Measurements from ENCODE around the gene NT5DC1. TPM values are rescaled to one million over a fixed set of nuclear protein-coding genes. Genes with fewer than 3 reads are reported as not detected.

The NT5DC1 gene
- total and polyA plus RNA-seq, 10 of the 15 experiments (the other 5 are each of a cell fraction or from before 2014, with no cell fraction given) = 40.8 to 140 (median 66.8) TPM

DNA sequence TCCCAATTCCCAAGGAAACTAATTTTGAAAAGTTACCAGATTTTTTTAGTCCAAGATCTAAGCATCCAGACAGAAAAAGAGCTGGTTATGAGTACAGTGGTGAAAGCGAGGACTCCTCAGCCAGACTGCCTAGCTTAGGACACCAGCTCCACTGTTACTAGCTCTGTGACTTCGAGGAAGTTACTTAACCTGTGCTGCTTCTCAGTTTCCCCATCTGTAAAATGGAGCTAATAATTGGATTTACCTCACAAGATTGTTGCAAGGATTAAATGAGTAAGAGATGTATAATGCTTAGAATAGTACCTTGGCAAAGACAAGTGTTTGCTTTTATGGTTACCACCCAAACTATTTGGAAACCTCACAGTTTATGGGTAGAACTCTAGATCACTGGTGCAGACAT is 1.1 kb downstream of the NT5DC1 start (continued):
- TF ChIP-seq CBX3 (IDR thresholded peaks at IDR 0.05; ENCODE audit: borderline replicate concordance, low read depth) = no peak
- no peak for TF ChIP-seq ZNF24 (IDR thresholded peaks at IDR 0.05)
- no peak for TF ChIP-seq KAT2A (conservative IDR thresholded peaks at IDR 0.05; ENCODE audit: control insufficient read depth, low read depth, low read length)

DNA sequence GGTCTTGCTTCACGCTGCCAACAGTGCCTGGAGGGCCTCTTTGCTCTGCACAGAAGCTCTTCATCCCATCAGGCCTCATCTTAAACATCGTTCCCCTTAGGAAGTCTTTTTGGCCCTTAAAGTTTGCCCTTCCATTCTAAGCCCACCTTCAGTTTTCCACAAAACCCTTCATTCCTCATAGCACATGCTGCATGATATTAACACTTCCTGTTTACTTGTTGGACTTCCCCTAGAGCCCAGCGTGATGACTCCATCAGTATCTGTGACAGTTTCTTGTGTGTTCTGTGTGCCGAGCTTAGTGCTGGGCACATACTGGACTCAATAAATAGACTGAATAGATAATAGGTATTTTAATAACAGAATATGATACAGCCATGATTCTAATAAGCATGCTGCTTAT is 2.2 kb downstream of the NT5DC1 start:
- no TSS peak for BruUV-seq (replicated peaks)
- peaks cover 0 to 6% of the 10 kb centered on the region in 2 experiments; a peak in 1 of 4 replicates for H3K36me3 ChIP-seq (ENCODE audit: control insufficient read depth in 2 of 2, insufficient read depth in 2 of 2, low read length in 1 of 2)
- peak; percentile 13; the same call in 2 of the 3 replicates for ATAC-seq
- H3K4me3 ChIP-seq = peak overlapping the region; percentile 67
- peak overlapping the region; percentile 91 for H3K4me2 ChIP-seq (ENCODE audit: control insufficient read depth, insufficient read depth)
- peak overlapping the region; percentile 92 for H3K9ac ChIP-seq (ENCODE audit: control insufficient read depth, insufficient read depth, low read length)
- no peak for FAIRE-seq
- POLR2A ChIA-PET = interaction anchor here (1.2 to 4.4 kb wide), 6 partner anchors 12 to 94 kb away, joined by 3 to 51 read pairs (median 22); partner anchors contain the start of gene FRK
- CTCF ChIA-PET = interaction anchor here (0.9 to 7.9 kb wide), 6 partner anchors 9 to 320 kb away, joined by 3 to 106 read pairs (median 16); no protein-coding TSS in a partner anchor
- SMC1A ChIA-PET (ENCODE audit: uncharacterized antibody, unreplicated experiment) = interaction anchor here (1.1 to 5.3 kb wide), 8 partner anchors 9 to 94 kb away, joined by 3 to 57 read pairs (median 13); no protein-coding TSS in a partner anchor
- intact Hi-C loops (cut with micrococcal nuclease; ENCODE audit: unreplicated experiment) (loop anchor here (10.0 kb wide), 1 partner anchor 302 kb away; no protein-coding TSS in a partner anchor), in situ Hi-C loops (cut with MboI) (no loop called here)
- H3K9me3 ChIP-seq (replicated peaks; ENCODE audit: control insufficient read depth, insufficient read depth, low read length) = no peaks in the 10 kb centered on the region
- 65% methylated on average over 4 of the region's 4 CpGs for WGBS (ENCODE audit: insufficient coverage, insufficient replicate concordance, low lambda C conversion rate, missing lambda C conversion rate)
- peak overlapping the region; percentile 93 for H3K27ac ChIP-seq (ENCODE audit: control insufficient read depth, insufficient read depth)
- no peaks in the 10 kb centered on the region for H4K20me1 ChIP-seq (ENCODE audit: control insufficient read depth, insufficient read depth)
- no peaks in the 10 kb centered on the region for H3K27me3 ChIP-seq (replicated peaks in 1 of 2; ENCODE audit: control insufficient read depth in 2 of 2, insufficient read depth in 2 of 2, low read length in 1 of 2)
- peaks cover 87% of the 10 kb centered on the region for H3K79me2 ChIP-seq (ENCODE audit: control insufficient read depth, insufficient read depth, low read length)
- H2AFZ ChIP-seq (ENCODE audit: control insufficient read depth, low read depth, low read length) = no peak overlapping the region; the same call in none of the 2 replicates
- H3K4me1 ChIP-seq (ENCODE audit: control insufficient read depth, insufficient read depth, low read length) = peaks cover 25% of the 10 kb centered on the region
- no peak for DNase-seq (ENCODE audit: low read depth, low spot score)
- RAD21 ChIA-PET (ENCODE audit: unreplicated experiment) = interaction anchor here (0.9 to 4.0 kb wide), 10 partner anchors 9 to 177 kb away, joined by 3 to 61 read pairs (median 6); partner anchors contain the start of gene TSPYL1
- TF ChIP-seq, protein P1, sequence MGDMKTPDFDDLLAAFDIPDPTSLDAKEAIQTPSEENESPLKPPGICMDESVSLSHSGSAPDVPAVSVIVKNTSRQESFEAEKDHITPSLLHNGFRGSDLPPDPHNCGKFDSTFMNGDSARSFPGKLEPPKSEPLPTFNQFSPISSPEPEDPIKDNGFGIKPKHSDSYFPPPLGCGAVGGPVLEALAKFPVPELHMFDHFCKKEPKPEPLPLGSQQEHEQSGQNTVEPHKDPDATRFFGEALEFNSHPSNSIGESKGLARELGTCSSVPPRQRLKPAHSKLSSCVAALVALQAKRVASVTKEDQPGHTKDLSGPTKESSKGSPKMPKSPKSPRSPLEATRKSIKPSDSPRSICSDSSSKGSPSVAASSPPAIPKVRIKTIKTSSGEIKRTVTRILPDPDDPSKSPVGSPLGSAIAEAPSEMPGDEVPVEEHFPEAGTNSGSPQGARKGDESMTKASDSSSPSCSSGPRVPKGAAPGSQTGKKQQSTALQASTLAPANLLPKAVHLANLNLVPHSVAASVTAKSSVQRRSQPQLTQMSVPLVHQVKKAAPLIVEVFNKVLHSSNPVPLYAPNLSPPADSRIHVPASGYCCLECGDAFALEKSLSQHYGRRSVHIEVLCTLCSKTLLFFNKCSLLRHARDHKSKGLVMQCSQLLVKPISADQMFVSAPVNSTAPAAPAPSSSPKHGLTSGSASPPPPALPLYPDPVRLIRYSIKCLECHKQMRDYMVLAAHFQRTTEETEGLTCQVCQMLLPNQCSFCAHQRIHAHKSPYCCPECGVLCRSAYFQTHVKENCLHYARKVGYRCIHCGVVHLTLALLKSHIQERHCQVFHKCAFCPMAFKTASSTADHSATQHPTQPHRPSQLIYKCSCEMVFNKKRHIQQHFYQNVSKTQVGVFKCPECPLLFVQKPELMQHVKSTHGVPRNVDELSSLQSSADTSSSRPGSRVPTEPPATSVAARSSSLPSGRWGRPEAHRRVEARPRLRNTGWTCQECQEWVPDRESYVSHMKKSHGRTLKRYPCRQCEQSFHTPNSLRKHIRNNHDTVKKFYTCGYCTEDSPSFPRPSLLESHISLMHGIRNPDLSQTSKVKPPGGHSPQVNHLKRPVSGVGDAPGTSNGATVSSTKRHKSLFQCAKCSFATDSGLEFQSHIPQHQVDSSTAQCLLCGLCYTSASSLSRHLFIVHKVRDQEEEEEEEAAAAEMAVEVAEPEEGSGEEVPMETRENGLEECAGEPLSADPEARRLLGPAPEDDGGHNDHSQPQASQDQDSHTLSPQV (IDR thresholded peaks at IDR 0.05) = no peak
- TF ChIP-seq KLF5 (IDR thresholded peaks at IDR 0.05; ENCODE audit: partially characterized antibody) (no peak), ATF7 (IDR thresholded peaks at IDR 0.05; ENCODE audit: low read depth) (0 out of 2 replicates have a peak, but pooled peaks have one; percentile 16), CBX3 (IDR thresholded peaks at IDR 0.05; ENCODE audit: borderline replicate concordance, low read depth) (no peak), FOXK2 (IDR thresholded peaks at IDR 0.05) (no peak), BHLHE40 (IDR thresholded peaks at IDR 0.05; ENCODE audit: borderline replicate concordance in 1 of 2, low read depth in 2 of 2, low read length in 1 of 2) (0 out of 4 replicates have a peak, but pooled peaks of 1 of the 2 experiments have one; percentile 26)
- TF ChIP-seq, protein P2, sequence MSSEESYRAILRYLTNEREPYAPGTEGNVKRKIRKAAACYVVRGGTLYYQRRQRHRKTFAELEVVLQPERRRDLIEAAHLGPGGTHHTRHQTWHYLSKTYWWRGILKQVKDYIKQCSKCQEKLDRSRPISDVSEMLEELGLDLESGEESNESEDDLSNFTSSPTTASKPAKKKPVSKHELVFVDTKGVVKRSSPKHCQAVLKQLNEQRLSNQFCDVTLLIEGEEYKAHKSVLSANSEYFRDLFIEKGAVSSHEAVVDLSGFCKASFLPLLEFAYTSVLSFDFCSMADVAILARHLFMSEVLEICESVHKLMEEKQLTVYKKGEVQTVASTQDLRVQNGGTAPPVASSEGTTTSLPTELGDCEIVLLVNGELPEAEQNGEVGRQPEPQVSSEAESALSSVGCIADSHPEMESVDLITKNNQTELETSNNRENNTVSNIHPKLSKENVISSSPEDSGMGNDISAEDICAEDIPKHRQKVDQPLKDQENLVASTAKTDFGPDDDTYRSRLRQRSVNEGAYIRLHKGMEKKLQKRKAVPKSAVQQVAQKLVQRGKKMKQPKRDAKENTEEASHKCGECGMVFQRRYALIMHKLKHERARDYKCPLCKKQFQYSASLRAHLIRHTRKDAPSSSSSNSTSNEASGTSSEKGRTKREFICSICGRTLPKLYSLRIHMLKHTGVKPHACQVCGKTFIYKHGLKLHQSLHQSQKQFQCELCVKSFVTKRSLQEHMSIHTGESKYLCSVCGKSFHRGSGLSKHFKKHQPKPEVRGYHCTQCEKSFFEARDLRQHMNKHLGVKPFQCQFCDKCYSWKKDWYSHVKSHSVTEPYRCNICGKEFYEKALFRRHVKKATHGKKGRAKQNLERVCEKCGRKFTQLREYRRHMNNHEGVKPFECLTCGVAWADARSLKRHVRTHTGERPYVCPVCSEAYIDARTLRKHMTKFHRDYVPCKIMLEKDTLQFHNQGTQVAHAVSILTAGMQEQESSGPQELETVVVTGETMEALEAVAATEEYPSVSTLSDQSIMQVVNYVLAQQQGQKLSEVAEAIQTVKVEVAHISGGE (CRISPR knock-in tag; IDR thresholded peaks at IDR 0.05) = no peak
- TF ChIP-seq, protein P3, sequence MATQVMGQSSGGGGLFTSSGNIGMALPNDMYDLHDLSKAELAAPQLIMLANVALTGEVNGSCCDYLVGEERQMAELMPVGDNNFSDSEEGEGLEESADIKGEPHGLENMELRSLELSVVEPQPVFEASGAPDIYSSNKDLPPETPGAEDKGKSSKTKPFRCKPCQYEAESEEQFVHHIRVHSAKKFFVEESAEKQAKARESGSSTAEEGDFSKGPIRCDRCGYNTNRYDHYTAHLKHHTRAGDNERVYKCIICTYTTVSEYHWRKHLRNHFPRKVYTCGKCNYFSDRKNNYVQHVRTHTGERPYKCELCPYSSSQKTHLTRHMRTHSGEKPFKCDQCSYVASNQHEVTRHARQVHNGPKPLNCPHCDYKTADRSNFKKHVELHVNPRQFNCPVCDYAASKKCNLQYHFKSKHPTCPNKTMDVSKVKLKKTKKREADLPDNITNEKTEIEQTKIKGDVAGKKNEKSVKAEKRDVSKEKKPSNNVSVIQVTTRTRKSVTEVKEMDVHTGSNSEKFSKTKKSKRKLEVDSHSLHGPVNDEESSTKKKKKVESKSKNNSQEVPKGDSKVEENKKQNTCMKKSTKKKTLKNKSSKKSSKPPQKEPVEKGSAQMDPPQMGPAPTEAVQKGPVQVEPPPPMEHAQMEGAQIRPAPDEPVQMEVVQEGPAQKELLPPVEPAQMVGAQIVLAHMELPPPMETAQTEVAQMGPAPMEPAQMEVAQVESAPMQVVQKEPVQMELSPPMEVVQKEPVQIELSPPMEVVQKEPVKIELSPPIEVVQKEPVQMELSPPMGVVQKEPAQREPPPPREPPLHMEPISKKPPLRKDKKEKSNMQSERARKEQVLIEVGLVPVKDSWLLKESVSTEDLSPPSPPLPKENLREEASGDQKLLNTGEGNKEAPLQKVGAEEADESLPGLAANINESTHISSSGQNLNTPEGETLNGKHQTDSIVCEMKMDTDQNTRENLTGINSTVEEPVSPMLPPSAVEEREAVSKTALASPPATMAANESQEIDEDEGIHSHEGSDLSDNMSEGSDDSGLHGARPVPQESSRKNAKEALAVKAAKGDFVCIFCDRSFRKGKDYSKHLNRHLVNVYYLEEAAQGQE (IDR thresholded peaks at IDR 0.05; ENCODE audit: low read depth, low read length) = no peak

Measured in GM12878 (cell line).